ENCODE measurements around the gene FMN1. TPM values are rescaled to one million over a fixed set of nuclear protein-coding genes. Genes with fewer than 3 reads are reported as not detected.

The FMN1 gene
- total RNA-seq, 1 donor from 2014 or later: 4.0 TPM

DNA sequence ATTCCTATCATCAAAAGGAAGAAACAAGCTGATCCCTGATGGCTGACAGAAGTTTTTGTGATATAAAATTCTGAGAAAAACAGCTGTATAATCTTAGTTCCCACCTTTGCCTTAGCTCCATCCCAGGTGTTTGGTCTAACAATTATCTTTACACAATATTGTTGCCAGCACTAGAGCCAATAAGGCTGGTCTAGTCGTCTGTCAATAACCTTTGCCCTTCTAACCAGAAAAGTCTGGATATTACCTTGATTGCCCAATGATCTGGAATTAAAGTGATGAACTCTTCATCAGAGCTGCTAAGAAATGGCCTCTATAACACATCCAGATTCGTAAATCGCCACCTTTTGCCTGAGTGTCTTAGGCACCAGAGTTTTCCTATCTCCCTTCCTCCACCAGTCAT lies 98.4 kb downstream of the FMN1 start:
- Mint-ChIP-seq H3K27me3 (ENCODE audit: low read depth) (no peaks in the 10 kb centered on the region), H3K9me3 (ENCODE audit: low read depth) (no peaks in the 10 kb centered on the region), H3K27ac (ENCODE audit: unreplicated experiment) (no peak overlapping the region), H3K4me3 (ENCODE audit: unreplicated experiment) (no peak overlapping the region), H3K36me3 (ENCODE audit: low read depth) (no peaks in the 10 kb centered on the region), H3K4me1 (ENCODE audit: low read depth) (peaks cover 55% of the 10 kb centered on the region)
- TF ChIP-seq, protein P1, sequence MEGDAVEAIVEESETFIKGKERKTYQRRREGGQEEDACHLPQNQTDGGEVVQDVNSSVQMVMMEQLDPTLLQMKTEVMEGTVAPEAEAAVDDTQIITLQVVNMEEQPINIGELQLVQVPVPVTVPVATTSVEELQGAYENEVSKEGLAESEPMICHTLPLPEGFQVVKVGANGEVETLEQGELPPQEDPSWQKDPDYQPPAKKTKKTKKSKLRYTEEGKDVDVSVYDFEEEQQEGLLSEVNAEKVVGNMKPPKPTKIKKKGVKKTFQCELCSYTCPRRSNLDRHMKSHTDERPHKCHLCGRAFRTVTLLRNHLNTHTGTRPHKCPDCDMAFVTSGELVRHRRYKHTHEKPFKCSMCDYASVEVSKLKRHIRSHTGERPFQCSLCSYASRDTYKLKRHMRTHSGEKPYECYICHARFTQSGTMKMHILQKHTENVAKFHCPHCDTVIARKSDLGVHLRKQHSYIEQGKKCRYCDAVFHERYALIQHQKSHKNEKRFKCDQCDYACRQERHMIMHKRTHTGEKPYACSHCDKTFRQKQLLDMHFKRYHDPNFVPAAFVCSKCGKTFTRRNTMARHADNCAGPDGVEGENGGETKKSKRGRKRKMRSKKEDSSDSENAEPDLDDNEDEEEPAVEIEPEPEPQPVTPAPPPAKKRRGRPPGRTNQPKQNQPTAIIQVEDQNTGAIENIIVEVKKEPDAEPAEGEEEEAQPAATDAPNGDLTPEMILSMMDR (IDR thresholded peaks at IDR 0.05): no peak
- no peak for DNase-seq (ENCODE audit: low spot score)

DNA sequence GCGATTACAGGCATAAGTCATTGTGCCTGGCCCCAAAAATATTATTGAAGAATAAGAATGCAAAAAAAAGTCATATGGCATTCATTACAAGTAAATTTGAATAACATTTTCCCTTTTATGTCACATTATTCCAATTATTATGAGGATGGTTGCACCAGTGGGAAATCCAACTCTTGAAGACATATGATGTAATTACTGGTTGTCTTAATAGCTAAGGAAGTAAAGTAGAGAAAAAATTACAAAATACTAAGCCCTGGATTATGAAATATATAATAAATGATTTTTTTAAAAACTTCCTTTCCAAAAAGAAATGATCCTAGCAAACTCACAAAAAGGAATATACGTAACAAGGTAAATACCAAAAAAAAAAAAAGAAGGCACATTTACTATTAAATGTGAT lies 98.9 kb downstream of the FMN1 start:
- H3K9me3 Mint-ChIP-seq (ENCODE audit: low read depth): no peaks in the 10 kb centered on the region
- DNase-seq (ENCODE audit: low spot score): no peak
- TF ChIP-seq, protein P1 (IDR thresholded peaks at IDR 0.05): no peak
- no peak overlapping the region for H3K27ac Mint-ChIP-seq (ENCODE audit: unreplicated experiment)
- no peak overlapping the region for H3K4me3 Mint-ChIP-seq (ENCODE audit: unreplicated experiment)
- H3K4me1 Mint-ChIP-seq (ENCODE audit: low read depth): peaks cover 56% of the 10 kb centered on the region
- no peaks in the 10 kb centered on the region for H3K36me3 Mint-ChIP-seq (ENCODE audit: low read depth)
- no peaks in the 10 kb centered on the region for H3K27me3 Mint-ChIP-seq (ENCODE audit: low read depth)

DNA sequence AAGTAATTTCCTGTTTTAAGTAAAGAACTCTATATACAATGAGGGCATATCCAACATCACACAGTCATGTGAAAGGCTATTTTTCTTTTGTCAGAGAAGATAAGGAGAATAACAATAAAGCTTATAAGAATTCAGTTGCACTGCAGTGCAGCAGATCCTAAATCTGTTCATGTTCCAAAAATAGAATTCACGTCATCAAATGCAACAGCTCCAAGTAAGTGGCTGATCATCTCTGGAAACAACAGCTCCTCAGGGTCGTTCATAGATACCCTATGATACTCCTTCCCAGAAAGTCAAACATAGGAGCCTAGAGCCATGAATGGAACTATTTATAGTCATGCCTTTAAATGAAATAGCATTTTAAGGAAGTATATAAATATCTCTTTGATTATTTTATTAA lies 100.2 kb downstream of the FMN1 start:
- no peak for DNase-seq (ENCODE audit: low spot score)
- Mint-ChIP-seq H3K36me3 (ENCODE audit: low read depth) (no peaks in the 10 kb centered on the region), H3K27me3 (ENCODE audit: low read depth) (no peaks in the 10 kb centered on the region), H3K9me3 (ENCODE audit: low read depth) (no peaks in the 10 kb centered on the region), H3K4me3 (ENCODE audit: unreplicated experiment) (no peak overlapping the region), H3K27ac (ENCODE audit: unreplicated experiment) (peak overlapping the region; percentile 62), H3K4me1 (ENCODE audit: low read depth) (peaks cover 61% of the 10 kb centered on the region)
- TF ChIP-seq, protein P1 (IDR thresholded peaks at IDR 0.05): no peak

DNA sequence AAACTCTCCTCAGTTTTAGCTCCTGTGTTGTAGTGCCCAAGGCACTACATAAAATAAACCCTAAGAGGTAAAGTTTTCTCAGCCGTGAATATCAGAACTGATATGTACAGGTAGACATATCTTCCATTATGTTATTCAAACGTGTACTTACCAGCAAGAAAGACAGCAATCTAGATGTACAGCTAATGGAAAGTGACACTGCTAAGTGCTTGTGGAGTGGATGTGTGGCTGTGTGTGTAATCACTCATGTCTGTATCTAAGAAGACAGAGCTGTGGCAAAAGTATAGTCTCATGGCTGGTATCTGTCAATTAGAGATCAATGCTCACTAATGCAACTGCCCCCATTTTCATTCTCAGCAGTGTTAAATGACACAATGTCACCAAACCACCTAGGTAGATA lies 101.3 kb downstream of the FMN1 start:
- DNase-seq (ENCODE audit: low spot score): no peak
- TF ChIP-seq, protein P1 (IDR thresholded peaks at IDR 0.05): no peak
- no peaks in the 10 kb centered on the region for H3K27me3 Mint-ChIP-seq (ENCODE audit: low read depth)
- no peaks in the 10 kb centered on the region for H3K9me3 Mint-ChIP-seq (ENCODE audit: low read depth)
- peaks cover 52% of the 10 kb centered on the region for H3K4me1 Mint-ChIP-seq (ENCODE audit: low read depth)
- no peak overlapping the region for H3K4me3 Mint-ChIP-seq (ENCODE audit: unreplicated experiment)
- H3K27ac Mint-ChIP-seq (ENCODE audit: unreplicated experiment): peak overlapping the region; percentile 47
- no peaks in the 10 kb centered on the region for H3K36me3 Mint-ChIP-seq (ENCODE audit: low read depth)

DNA sequence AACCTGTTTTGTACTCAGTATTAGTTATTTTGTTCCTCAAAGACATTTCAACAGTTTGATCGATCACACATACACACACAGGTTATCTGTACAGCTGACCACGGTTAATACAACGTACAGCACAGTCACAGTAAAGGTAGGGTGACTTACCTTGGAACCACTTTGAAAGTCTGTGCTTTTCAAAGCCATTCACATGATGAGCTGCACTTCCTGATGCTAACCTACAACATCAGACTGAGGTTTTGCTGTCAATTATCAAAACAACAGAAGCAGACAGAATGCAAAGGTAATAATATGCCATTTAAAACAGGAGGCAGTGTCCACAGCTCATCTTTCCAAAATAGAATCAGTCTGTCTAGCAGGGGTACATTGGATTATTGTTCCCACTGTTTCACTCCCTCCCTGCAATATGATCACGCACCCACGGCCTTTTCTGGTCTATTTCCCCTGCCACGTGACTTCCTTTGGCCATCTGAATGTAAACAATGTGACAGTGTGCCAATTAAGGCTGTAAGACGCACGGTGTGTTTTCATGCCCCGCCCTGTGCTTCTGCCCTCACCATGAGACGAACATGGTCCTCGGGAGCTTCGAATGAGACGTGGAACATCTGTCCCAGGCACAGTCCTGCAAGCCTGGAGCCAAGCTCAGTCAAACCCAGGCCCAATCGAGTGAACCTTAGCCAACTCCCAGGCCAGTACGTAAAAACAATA lies 102.4 kb downstream of the FMN1 start:
- H3K36me3 Mint-ChIP-seq (ENCODE audit: low read depth): no peaks in the 10 kb centered on the region
- peak overlapping the region; percentile 71 for H3K27ac Mint-ChIP-seq (ENCODE audit: unreplicated experiment)
- TF ChIP-seq, protein P1 (IDR thresholded peaks at IDR 0.05): no peak
- H3K27me3 Mint-ChIP-seq (ENCODE audit: low read depth): no peaks in the 10 kb centered on the region
- no peaks in the 10 kb centered on the region for H3K9me3 Mint-ChIP-seq (ENCODE audit: low read depth)
- no peak for DNase-seq (ENCODE audit: low spot score)
- H3K4me3 Mint-ChIP-seq (ENCODE audit: unreplicated experiment): no peak overlapping the region
- peaks cover 41% of the 10 kb centered on the region for H3K4me1 Mint-ChIP-seq (ENCODE audit: low read depth)

Data from chondrocyte (in vitro differentiated cells).